SU-DHL-6 (cell line): ENCODE measurements around the gene LRP3.
"Not testable (repeated sequence)": the region's sequence is repeated elsewhere in the genome, so short reads cannot be mapped to it uniquely, and the experiment has no call there.

Source experiments
- H2AFZ ChIP-seq: fragments of 200-600 bp; sonication (generic); 2 replicates; pipeline ENCODE4 v1.6.1; 2014; ENCODE audit warnings: low read depth, mild to moderate bottlenecking, moderate library complexity, mixed read lengths, antibody characterized with exemption, low read length; ENCODE audit not compliant: severe bottlenecking
- H3F3A ChIP-seq: fragments of 200-600 bp; shearing (Covaris generic); 2 replicates; pipeline ENCODE4 v1.6.0; 2016; ENCODE audit warnings: antibody characterized with exemption, mild to moderate bottlenecking; ENCODE audit not compliant: insufficient read depth
- H3K27ac ChIP-seq: fragments of 200-600 bp; sonication (generic); 2 replicates; pipeline ENCODE4 v1.5.1; 2016; ENCODE audit warnings: low read depth, mild to moderate bottlenecking, low read length, moderate library complexity, mixed read lengths
- H3K27me3 ChIP-seq: fragments of 200-600 bp; sonication (generic), shearing (Covaris generic); 2 replicates; pipeline ENCODE4 v1.6.0; 2014; ENCODE audit warnings: mild to moderate bottlenecking, low read length
- H3K36me3 ChIP-seq: fragments of 200-600 bp; sonication (generic); 2 replicates; pipeline ENCODE4 v1.6.1; 2014; ENCODE audit warnings: mild to moderate bottlenecking, low read length, mixed read lengths
- H3K4me2 ChIP-seq: fragments of 300-600, 200-600 bp; shearing (Covaris generic), sonication (generic); 2 replicates; pipeline ENCODE4 v1.6.0; 2014; ENCODE audit warnings: low read length, low read depth, mild to moderate bottlenecking; ENCODE audit not compliant: poor library complexity, severe bottlenecking
- H3K4me3 ChIP-seq: fragments of 200-600 bp; sonication (generic); 2 replicates; pipeline ENCODE4 v1.5.1; 2014; ENCODE audit warnings: antibody characterized with exemption, low read length, mild to moderate bottlenecking, mixed read lengths; ENCODE audit not compliant: insufficient read depth, poor library complexity, severe bottlenecking
- H3K79me2 ChIP-seq: fragments of 200-600 bp; sonication (generic); 2 replicates; pipeline ENCODE4 v1.6.1; 2014; ENCODE audit warnings: mild to moderate bottlenecking, low read length, moderate library complexity; ENCODE audit not compliant: insufficient read depth
- H3K9ac ChIP-seq: fragments of 200-600 bp; sonication (generic); 2 replicates; pipeline ENCODE4 v1.7.0; 2014; ENCODE audit warnings: mild to moderate bottlenecking, low read length
- H3K9me2 ChIP-seq: fragments of 200-600 bp; sonication (generic); replicated peaks from 2 replicates; pipeline ENCODE4 v1.6.1; 2014; ENCODE audit warnings: low read length; ENCODE audit not compliant: insufficient read depth
- H3K9me3 ChIP-seq: fragments of 200-600 bp; sonication (generic); 2 replicates; pipeline ENCODE4 v1.6.1; 2014; ENCODE audit warnings: low read length, mixed read lengths; ENCODE audit not compliant: insufficient read depth
- H4K20me1 ChIP-seq: fragments of 200-600 bp; sonication (generic); 2 replicates; pipeline ENCODE4 v1.6.1; 2014; ENCODE audit warnings: low read depth, mild to moderate bottlenecking, antibody characterized with exemption, low read length, moderate library complexity, mixed read lengths
- EZH2phosphoT487 ChIP-seq: fragments of 200-600 bp; sonication (generic), shearing (Covaris generic); conservative IDR thresholded peaks from 2 replicates; pipeline ENCODE4 v1.6.1; 2018; ENCODE audit warnings: mild to moderate bottlenecking, antibody characterized with exemption, low read length, moderate library complexity, mixed read lengths
- TF ChIP-seq, protein P1 (sequence below): fragments of 200-600 bp; sonication (generic); IDR thresholded peaks from one replicate; pipeline ENCODE4 v1.5.1; 2017; ENCODE audit warnings: antibody characterized with exemption, mild to moderate bottlenecking, low read length, moderate library complexity; ENCODE audit not compliant: insufficient read depth, poor library complexity, severe bottlenecking

LRP3 gene

DNA sequence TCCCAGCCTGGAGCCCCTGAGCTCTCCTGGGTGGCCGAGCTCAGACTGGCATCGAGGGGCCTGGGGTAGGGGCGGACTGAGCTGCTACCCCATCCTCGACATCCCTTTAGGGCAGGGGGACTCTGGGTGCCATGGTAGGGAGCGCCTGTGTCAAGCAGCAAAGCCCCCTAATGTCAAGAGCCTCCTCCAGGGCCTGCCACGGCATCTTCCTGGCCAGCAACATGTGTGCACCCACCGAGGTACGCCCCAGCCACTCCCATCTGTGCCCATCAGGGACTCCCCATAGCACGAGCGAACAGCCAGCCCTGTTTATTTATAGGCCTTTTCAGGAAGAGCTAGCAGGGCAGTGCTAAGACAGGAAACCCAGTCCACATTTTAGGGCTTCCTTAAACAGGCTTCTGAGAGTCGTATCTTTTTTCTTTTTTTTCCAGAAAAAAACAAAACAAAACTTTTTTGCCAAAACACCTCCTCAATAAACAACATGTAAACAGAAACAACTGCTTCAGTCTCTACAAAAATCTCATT, 14.3 kb downstream of the LRP3 start:
- Histone ChIP-seq H3K9ac (no peak overlapping the region), H3K9me2 (no peaks in the 10 kb centered on the region), H3K27me3 (no peaks in the 10 kb centered on the region), H3K9me3 (no peaks in the 10 kb centered on the region), H4K20me1 (no peaks in the 10 kb centered on the region), H3K36me3 (no peaks in the 10 kb centered on the region), H3K27ac (no peak overlapping the region), H3F3A (no peaks in the 10 kb centered on the region), H2AFZ (no peak overlapping the region), H3K79me2 (no peaks in the 10 kb centered on the region), H3K4me3 (no peak overlapping the region), H3K4me2 (no peak overlapping the region)
- TF ChIP-seq EZH2phosphoT487, result no peak
- TF ChIP-seq, protein P1, sequence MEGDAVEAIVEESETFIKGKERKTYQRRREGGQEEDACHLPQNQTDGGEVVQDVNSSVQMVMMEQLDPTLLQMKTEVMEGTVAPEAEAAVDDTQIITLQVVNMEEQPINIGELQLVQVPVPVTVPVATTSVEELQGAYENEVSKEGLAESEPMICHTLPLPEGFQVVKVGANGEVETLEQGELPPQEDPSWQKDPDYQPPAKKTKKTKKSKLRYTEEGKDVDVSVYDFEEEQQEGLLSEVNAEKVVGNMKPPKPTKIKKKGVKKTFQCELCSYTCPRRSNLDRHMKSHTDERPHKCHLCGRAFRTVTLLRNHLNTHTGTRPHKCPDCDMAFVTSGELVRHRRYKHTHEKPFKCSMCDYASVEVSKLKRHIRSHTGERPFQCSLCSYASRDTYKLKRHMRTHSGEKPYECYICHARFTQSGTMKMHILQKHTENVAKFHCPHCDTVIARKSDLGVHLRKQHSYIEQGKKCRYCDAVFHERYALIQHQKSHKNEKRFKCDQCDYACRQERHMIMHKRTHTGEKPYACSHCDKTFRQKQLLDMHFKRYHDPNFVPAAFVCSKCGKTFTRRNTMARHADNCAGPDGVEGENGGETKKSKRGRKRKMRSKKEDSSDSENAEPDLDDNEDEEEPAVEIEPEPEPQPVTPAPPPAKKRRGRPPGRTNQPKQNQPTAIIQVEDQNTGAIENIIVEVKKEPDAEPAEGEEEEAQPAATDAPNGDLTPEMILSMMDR, result no peak

DNA sequence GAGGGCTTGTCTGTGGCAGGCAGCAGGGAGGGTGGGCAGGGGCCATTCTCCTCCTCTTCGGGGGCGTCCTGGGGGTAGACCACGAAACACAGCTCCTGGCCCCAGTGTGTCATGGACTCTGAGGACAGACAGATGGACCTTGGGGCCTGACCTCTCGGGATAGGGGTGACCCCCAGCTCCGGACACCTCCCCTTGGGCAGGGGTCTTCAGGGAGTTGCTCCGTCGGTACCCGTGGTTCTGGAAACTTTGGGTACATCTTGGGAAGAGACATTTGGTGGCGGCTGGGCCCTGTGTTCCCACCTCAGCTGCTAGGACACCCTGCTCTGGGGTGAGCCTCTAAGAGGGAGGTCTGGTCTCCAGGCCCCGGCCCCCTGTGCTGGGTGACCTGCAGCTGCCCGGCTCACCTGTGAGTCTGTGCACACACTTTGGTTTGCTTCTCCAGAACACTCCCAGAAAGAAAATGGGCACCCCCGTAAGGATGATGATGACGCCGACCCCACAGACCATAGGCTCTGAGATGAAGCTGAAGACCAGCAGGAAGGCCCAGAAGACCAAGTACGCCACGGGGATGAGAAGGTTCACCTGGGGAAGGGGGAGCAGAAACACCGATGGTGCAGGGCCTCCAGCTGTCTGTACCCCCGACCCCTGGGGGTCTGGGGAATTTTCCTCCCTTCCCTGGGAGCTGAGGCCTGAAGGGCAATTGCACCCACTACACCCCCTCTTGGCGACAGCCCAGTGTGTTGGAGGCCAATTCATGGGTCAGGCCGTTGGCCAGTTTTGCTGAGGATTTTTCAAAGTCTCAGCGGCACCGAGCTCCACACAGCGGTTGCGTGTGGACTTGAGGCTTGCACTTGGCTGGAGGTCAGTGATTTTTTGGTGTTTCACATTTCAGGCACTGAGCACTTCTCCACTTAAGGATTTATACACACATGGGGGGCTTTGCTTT, 15.0 kb downstream of the LRP3 start:
- Histone ChIP-seq H3K4me3 (no peak overlapping the region), H3K4me2 (no peak overlapping the region), H3K36me3 (no peaks in the 10 kb centered on the region), H3K9me3 (no peaks in the 10 kb centered on the region), H3K79me2 (no peaks in the 10 kb centered on the region), H4K20me1 (no peaks in the 10 kb centered on the region), H2AFZ (no peak overlapping the region), H3F3A (no peaks in the 10 kb centered on the region), H3K9me2 (no peaks in the 10 kb centered on the region), H3K27ac (no peak overlapping the region), H3K27me3 (no peaks in the 10 kb centered on the region), H3K9ac (no peak overlapping the region)
- no peak for TF ChIP-seq EZH2phosphoT487
- TF ChIP-seq, protein P1, result no peak

DNA sequence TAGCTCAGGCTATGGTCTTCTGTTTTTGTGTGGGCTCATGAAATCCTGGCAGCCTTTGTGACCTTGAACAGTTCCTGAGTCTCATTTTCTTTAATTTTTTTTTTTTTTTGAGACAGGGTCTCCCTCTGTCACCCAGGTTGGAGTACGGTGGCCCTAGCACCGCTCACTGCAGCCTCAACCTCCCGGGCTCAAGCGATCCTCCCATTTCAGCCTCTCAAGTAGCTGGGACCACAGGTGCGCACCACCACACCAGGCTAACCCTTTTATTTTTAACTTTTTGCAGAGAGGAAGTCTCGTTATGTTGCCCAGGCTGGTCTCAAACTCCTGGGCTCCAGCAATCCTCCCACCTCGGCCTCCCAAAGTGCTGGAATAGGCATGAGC, 15.7 kb downstream of the LRP3 start:
- H3F3A ChIP-seq, H4K20me1 ChIP-seq, H3K9ac ChIP-seq, H3K27me3 ChIP-seq, H3K9me2 ChIP-seq, H3K79me2 ChIP-seq, H3K36me3 ChIP-seq, H3K9me3 ChIP-seq, H3K27ac ChIP-seq, H2AFZ ChIP-seq, H3K4me3 ChIP-seq, H3K4me2 ChIP-seq: not testable (repeated sequence)

DNA sequence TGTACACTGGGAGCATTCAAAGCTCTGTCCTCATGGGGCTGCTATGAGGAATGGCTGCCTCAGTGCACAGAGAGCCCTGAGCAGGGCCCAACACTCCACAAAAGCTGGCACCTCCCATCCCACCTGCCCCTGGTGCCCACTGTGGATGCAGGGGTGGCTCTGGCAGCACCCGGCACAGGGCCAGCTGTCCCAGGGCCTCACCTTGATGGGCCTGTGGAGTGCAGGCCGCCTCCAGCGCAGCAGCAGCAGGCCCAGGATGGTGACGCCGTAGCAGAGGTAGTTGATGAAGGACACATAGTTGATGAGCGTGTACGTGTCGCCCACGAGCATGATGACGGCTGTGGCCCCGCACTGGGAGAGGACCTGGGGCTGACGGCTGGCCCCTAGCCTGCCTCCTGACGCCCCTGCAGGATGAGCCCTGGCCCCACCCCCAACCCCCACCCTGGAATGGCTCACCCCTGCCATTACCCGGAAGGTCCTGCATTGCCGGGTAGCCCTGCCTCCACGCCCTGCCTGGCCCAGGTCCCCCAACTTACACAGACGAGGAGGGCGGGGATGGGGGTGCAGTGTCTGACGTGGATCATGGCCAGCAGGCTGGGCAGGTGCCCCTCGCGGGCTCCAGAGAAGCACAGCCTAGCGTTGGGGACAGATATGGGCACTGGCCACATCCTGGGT, 16.3 kb downstream of the LRP3 start:
- Histone ChIP-seq H3K27ac (no peak overlapping the region), H3K36me3 (no peaks in the 10 kb centered on the region), H3K4me2 (no peak overlapping the region), H3K27me3 (no peaks in the 10 kb centered on the region), H3F3A (no peaks in the 10 kb centered on the region), H3K79me2 (no peaks in the 10 kb centered on the region), H3K4me3 (no peak overlapping the region), H4K20me1 (no peaks in the 10 kb centered on the region), H3K9ac (no peak overlapping the region), H2AFZ (no peak overlapping the region), H3K9me2 (no peaks in the 10 kb centered on the region), H3K9me3 (no peaks in the 10 kb centered on the region)
- TF ChIP-seq EZH2phosphoT487, result no peak
- TF ChIP-seq, protein P1, result no peak
